Measurements from ENCODE around the gene MACROD2.
"Not testable (repeated sequence)": the region's sequence is repeated elsewhere in the genome, so short reads cannot be mapped to it uniquely, and the experiment has no call there.

Gene MACROD2

DNA sequence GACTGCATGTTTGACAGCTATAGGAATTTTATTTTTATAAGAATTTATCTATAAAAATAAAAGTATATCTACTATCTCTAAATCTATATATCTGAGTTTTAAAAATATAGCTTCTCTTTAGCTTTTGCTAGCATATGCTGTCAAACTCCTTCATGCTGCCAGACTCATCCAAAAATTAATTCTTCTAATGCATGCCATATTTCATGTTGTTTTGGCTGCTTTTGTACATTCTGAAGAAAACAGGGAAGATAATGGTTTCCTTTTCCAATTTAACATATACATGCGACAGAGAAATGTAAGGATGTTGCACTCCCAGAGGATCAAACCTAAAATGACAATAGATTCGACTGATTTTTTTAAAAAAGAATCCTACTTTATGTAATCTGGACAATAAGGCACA, 919.3 kb downstream of the MACROD2 start:
- no peak for DNase-seq (ENCODE audit: low read depth in 2 of 2)

- no peak for DNase-seq (ENCODE audit: low read depth in 2 of 2)
Measured at GRCh38 chr20:14915356-14915755, 920.0 kb downstream of the MACROD2 start.

GRCh38 chr20:14916360-14916920, 921.1 kb downstream of the MACROD2 start:
- no peak for DNase-seq (ENCODE audit: low read depth in 2 of 2)

- DNase-seq (ENCODE audit: low read depth in 2 of 2) = no peak
Measured at GRCh38 chr20:14918281-14918680, 923.0 kb downstream of the MACROD2 start.

DNA sequence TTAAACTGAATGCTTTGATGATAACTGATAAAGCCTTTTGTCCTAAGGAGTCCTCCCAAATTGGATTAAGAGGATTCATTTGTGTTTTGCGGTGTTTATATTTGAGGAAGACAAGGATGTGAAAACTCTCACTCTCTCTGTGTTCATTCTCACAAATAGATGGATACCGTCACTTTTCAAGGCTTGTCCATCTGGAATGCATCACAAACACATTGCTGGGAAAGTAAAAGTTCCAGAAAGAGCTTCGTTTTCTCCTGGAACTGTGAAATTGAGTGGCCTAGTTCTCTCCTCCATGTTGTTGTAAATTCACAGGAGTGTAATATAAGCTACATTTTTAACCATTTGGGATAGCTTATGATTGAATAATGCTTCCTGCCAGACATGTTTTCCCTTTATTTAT, 923.7 kb downstream of the MACROD2 start:
- no peak for DNase-seq (ENCODE audit: low read depth in 2 of 2)

DNA sequence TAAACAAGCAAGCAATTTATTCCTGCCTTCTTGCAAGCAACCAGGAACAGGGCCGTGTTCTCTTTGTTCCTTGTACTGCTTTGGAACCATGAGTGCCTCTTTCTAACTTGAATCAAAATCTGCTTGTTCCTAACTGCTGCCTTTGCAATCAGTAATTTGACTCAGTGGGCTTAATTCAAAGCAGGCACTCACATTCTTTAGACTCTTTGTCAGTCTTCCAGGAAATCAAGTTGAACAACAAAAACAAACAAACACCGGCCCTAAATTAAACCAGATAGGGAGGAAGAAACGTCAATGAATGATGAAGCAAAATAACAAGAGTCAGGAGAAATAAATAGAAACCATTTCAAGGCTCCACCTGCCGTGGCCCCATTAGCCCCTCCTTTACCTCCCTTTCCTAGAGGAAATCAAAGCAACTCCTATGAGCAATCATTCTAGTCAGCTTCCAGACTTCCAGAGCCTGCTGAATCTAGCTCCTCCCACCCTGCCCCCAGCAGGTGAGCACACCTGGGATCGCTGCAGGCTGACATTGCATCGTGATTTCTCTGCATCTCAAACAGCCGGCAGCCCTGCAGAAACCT, 924.3 kb downstream of the MACROD2 start:
- no peak for DNase-seq (ENCODE audit: low read depth in 2 of 2)

DNA sequence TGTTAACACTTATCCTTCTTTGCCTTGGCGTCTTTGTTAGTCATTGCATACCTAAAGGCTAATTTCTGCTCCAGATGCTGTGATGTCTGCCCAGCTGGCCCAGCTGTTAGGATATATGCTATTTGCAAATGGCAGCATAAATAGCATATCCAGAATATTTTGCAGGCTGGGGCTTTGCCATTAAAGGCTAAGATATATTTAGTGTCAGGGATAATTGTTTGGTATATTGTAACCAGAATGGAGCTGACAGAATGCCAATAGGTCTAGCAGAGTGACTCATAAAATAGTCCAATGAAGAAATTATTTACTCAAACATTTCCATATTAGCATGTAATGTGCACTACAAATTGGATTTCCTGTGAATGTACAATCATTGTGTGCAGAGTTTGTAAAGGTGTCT, 926.2 kb downstream of the MACROD2 start:
- DNase-seq (ENCODE audit: low read depth in 2 of 2) = no peak

GRCh38 chr20:14922503-14923267, 927.4 kb downstream of the MACROD2 start:
- DNase-seq (ENCODE audit: low read depth in 2 of 2) = no peak

GRCh38 chr20:14924433-14924832, 929.1 kb downstream of the MACROD2 start:
- no peak for DNase-seq (ENCODE audit: low read depth in 2 of 2)

- DNase-seq (ENCODE audit: low read depth in 2 of 2) = no peak
Measured at GRCh38 chr20:14925300-14925699, 930.0 kb downstream of the MACROD2 start.

DNA sequence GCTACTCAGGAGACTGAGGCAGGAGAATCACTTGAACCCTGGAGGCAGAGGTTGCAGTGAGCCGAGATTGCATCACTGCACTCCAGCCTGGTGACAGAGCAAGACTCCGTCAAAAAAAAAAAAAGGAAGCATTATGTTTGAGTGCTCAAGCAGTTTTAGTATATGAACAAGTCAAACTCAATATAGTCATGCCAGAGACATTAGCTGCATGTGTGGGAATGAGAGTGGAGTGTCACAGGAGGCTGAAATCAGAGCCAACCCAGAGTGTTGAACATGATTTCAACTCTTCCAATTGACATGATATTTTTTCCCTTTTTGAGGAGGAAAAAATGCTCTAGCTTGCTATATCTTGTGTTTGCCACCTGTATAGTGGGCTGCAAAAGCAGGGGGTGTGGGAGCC, 931.1 kb downstream of the MACROD2 start:
- DNase-seq (ENCODE audit: low read depth in 2 of 2) = not testable (repeated sequence)

DNA sequence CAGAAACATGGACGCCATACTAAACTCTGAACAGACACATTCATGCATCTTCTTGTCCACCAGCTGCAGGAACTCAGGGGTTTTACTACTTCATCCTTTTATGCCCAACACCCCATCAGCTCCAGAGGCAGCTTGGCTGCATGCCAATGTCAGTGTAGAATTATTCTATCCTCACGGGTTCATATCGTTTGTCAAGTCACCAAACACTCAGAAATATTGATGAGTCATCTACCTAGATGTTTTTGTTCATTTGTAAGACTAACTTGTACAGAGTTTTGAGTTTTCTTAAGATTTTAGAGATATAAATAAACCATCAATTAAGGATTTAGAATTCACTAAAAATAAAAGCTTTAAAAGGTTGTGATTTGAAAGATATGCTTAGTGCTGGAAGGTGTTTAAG, 932.8 kb downstream of the MACROD2 start:
- no peak for DNase-seq (ENCODE audit: low read depth in 2 of 2)

GRCh38 chr20:14929388-14929787, 934.1 kb downstream of the MACROD2 start:
- no peak for DNase-seq (ENCODE audit: low read depth in 2 of 2)

- DNase-seq (ENCODE audit: low read depth in 2 of 2) = no peak
Measured at GRCh38 chr20:14932040-14932439, 936.7 kb downstream of the MACROD2 start.

DNA sequence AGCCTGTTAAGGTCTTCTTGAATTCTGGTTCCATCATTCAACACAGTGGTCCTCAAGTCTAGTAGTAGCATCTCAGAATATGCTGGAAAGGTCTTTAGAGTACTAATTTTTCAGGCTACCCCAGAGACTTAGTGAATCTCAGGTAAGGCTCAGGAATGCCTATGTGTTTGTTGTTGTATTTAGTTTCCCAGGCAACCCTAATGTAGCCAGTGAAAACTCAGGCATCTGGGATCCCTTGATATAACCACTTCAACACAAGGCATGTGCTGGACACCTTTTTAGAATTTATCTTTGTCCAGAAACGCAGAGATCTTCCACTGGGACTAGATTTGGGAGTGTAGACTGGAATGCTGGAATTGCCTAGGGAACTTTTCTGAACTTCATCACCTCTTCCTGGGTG, 940.0 kb downstream of the MACROD2 start:
- DNase-seq (ENCODE audit: low read depth in 2 of 2) = no peak

DNA sequence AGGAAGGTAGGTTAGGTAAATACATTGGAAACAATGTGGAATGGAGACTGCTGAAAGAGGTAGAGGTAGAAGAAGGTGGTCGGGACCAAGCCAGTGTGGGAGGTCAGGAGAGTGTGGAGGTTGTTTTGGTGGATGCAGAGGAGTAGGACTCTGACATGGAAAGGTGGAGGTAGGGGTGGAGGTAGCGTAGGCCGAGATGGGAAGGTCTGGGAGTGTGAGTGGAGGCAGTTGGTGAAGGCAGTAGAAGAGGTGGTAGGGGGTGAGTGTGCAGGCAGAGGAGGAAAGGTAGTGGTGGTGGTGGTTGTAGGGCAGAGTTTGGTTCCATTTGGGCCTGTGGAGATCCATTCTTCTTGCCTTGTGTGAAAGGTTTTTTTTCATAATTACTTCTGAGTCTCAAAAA, 941.7 kb downstream of the MACROD2 start:
- DNase-seq (ENCODE audit: low read depth in 2 of 2) = no peak

DNA sequence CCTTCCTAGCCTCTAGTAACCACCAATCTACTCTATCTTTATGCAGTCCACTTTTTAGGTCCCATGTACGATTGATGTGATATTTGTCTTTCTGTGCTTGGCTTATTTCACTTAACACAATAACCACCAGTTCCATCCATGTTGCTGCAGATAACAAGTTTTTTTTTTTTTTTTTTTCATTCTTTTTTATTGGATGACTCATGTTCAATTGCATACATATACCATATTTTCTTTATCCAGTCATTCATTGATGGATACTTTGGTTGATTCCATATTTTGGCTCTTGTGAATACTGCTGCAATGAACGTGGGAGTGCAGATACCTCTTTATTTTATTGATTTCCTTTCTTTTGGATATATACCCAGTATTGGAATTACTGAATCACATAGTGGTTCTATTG, 942.5 kb downstream of the MACROD2 start:
- DNase-seq (ENCODE audit: low read depth in 2 of 2) = no peak

DNA sequence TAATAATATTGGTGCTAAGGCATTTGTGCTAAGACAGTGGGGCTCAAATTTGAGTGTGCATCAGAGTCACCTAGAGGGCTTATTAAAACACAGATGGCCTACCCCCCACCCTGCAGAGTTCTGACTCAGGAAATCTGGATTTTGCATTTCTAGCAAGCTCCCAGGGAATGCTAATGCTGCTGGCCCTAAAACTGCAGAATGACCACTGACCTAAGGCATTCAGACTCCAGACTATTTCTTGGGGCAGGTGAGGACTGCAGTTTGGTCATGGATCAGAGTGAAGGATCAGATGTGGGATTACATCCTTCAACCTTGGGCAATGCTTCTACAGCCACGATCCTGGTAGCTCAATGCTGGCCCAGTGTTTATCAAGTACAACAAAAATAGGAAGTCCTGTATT, 952.2 kb downstream of the MACROD2 start:
- DNase-seq (ENCODE audit: low read depth in 2 of 2) = no peak

- DNase-seq (ENCODE audit: low read depth in 2 of 2) = no peak
Measured at GRCh38 chr20:14947946-14948345, 952.6 kb downstream of the MACROD2 start.

GRCh38 chr20:14948416-14948815, 953.1 kb downstream of the MACROD2 start:
- DNase-seq (ENCODE audit: low read depth in 2 of 2) = no peak

DNA sequence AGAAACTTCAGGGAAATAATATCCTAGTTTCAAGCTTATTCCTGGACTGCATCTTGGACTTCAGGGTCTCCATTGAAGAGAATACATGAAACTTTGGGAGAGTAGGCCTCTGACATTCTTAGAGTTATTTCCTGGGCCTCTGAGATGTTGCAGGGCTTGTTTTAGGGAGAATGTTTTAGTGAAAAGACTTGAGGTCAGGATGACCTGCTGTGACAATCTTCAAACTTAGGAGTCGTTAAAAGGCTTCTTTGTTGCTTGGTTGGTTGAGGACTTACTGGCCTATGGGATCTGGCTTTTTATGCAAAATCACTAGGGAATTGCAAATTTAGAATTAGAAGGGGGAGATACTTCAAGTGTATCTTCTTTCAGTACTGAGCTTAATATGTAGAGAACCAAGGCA, 955.3 kb downstream of the MACROD2 start:
- no peak for DNase-seq (ENCODE audit: low read depth in 2 of 2)

DNA sequence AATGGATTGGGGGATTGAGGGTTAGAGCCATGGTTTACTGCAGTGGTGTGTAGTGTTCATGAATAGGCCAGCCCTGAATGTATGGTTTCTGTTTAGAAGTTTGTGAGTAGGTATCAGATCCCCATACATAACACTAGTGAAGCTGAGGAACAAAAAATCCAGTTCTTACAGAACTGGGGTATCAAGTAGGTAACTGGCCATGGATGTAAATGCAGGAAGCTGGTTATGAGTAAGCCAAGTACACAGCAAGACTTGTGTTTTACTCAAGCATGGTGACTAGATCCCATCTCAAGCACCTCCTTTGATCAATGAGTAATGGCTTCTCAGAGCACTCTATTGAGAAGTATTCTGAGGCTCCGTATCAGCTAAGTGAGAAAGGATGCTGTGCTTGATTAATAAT, 955.8 kb downstream of the MACROD2 start:
- no peak for DNase-seq (ENCODE audit: low read depth in 2 of 2)

GRCh38 chr20:14951707-14952418, 956.5 kb downstream of the MACROD2 start:
- DNase-seq (ENCODE audit: low read depth in 2 of 2) = no peak

Measured in stimulated activated CD8-positive, alpha-beta memory T cell treated with anti-CD3 and anti-CD28 coated beads, Interleukin-2, amount 100 ng/mL, for 1 hour (primary cell).